Testis (tissue), 2 donors: ENCODE measurements around the gene MPRIP.

ENCODE experiments used
- CTCF ChIP-seq, 3 experiments: fragments of 450-650 bp in 2 of 3; fragments of 200-600 bp in 1 of 3; sonication (generic) in 1 of 3; IDR thresholded peaks; one replicate each; pipeline ENCODE4 v1.5.1; 2016 to 2019; ENCODE audit warnings: antibody characterized with exemption in 3 of 3, mild to moderate bottlenecking in 2 of 3, moderate library complexity in 1 of 3
- POLR2A ChIP-seq: fragments of 450-650 bp; IDR thresholded peaks from one replicate; pipeline ENCODE4 v1.6.1; 2017; ENCODE audit warnings: antibody characterized with exemption, mild to moderate bottlenecking, moderate library complexity

GRCh38 chr17:17019891-17020456 lies 22.3 kb upstream of the MPRIP start:
- no peak for TF ChIP-seq CTCF (IDR thresholded peaks at IDR 0.05)
- no peak for TF ChIP-seq POLR2A
